A549 (cell line): Measurements from ENCODE around the gene ENO3. TPM values are rescaled to one million over a fixed set of nuclear protein-coding genes. Genes with fewer than 3 reads are reported as not detected.

ENCODE experiments used
- ATAC-seq, 2 experiments: fragments of 200-7000 bp in 1 of 2; fragments of >200 bp in 1 of 2; cut with Nextera tagmentation in 1 of 2; cut with Tn5 transposase in 1 of 2; 3 replicates each; pipeline versions ENCODE4 v1.8.0 to v1.9.1; 2018 to 2020; ENCODE audit warnings: mild to moderate bottlenecking in 1 of 2, moderate library complexity in 1 of 2
- CTCF ChIA-PET: fragments of 300-600 bp; sonication (Branson Sonifier 250); formaldehyde crosslinking; extraction: SDS; loops from one replicate; lab custom pipeline; 2021; ENCODE audit warnings: antibody characterized with exemption, inconsistent platforms; lab: Yijun Ruan, JAX
- POLR2A ChIA-PET: fragments of 350-600 bp; formaldehyde crosslinking; extraction: SDS; loops from one replicate; lab custom pipeline; 2021; ENCODE audit warnings: antibody characterized with exemption, inconsistent platforms; lab: Yijun Ruan, JAX
- DNase-seq, 2 experiments: peaks; one replicate each; pipeline versions ENCODE4 v3.0.0 to v3.0.0-alpha.2; 2011 to 2016; ENCODE audit warnings: low read depth in 1 of 2, low spot score in 1 of 2
- FAIRE-seq: peaks from 2 replicates; lab custom pipeline; 2011; peaks lifted over from hg19 to GRCh38; lab: Jason Lieb, UNC
- H3K27ac ChIP-seq, 2 experiments: fragments of >200 bp; sonication (Bioruptor Twin); formaldehyde crosslinking; 3 replicates each; pipeline ENCODE4 v1.5.1; 2016 to 2017
- H3K4me1 ChIP-seq: fragments of >200 bp; sonication (Bioruptor Twin); formaldehyde crosslinking; 3 replicates; pipeline ENCODE4 v1.6.1; 2016
- H3K4me2 ChIP-seq: fragments of >200 bp; sonication (Bioruptor Twin); formaldehyde crosslinking; 3 replicates; pipeline ENCODE4 v1.6.1; 2016
- H3K4me3 ChIP-seq: fragments of >200 bp; sonication (Bioruptor Twin); formaldehyde crosslinking; 3 replicates; pipeline ENCODE4 v1.5.1; 2016
- H3K9me3 ChIP-seq: fragments of >200 bp; sonication (Bioruptor Twin); formaldehyde crosslinking; 3 replicates; pipeline ENCODE4 v1.6.1; 2016
- ATOH8 ChIP-seq: fragments of 250-450 bp; sonication (Bioruptor Pico); IDR thresholded peaks from 2 replicates; pipeline ENCODE4 v1.5.0; 2020; ENCODE audit warnings: low read depth, mild to moderate bottlenecking, moderate library complexity
- BCL3 ChIP-seq: fragments of >200 bp; sonication (Bioruptor Twin); formaldehyde crosslinking; IDR thresholded peaks from 3 replicates; pipeline ENCODE4 v1.6.1; 2016
- CEBPB ChIP-seq, 2 experiments: fragments of >200 bp in 1 of 2; sonication (Bioruptor Twin) in 1 of 2; formaldehyde crosslinking in 1 of 2; IDR thresholded peaks; 2 replicates each; pipeline ENCODE4 v1.6.1; 2012 to 2016
- E2F6 ChIP-seq: IDR thresholded peaks from 2 replicates; pipeline ENCODE4 v1.6.1; 2012; ENCODE audit warnings: low read depth, borderline replicate concordance
- HES2 ChIP-seq: fragments of >200 bp; sonication (Bioruptor Twin); formaldehyde crosslinking; IDR thresholded peaks from 2 replicates; pipeline ENCODE4 v1.6.1; 2016
- JUN ChIP-seq, 2 experiments: fragments of >200 bp; sonication (Bioruptor Twin); formaldehyde crosslinking; IDR thresholded peaks; 2 replicates in 1 of 2; 3 replicates in 1 of 2; pipeline ENCODE4 v1.6.1; 2016 to 2017
- MAX ChIP-seq: IDR thresholded peaks from 2 replicates; pipeline ENCODE4 v1.6.1; 2012
- PBX3 ChIP-seq: IDR thresholded peaks from 2 replicates; pipeline ENCODE4 v1.6.1; 2012
- PHF8 ChIP-seq: fragments of 200-600 bp; sonication (generic); IDR thresholded peaks from 2 replicates; pipeline ENCODE4 v1.6.1; 2016; ENCODE audit warnings: low read depth, mild to moderate bottlenecking, antibody characterized with exemption, moderate library complexity, borderline replicate concordance
- POLR2A ChIP-seq: IDR thresholded peaks from 2 replicates; pipeline ENCODE4 v1.6.1; 2012; ENCODE audit warnings: mild to moderate bottlenecking, low read length
- RARB ChIP-seq: fragments of 250-450 bp; sonication (Bioruptor Pico); IDR thresholded peaks from 2 replicates; pipeline ENCODE4 v1.8.0; 2021; ENCODE audit warnings: mild to moderate bottlenecking, moderate library complexity
- RNF2 ChIP-seq: fragments of 200-600 bp; sonication (generic); IDR thresholded peaks from 2 replicates; pipeline ENCODE4 v1.6.1; 2016; ENCODE audit warnings: low read depth, mild to moderate bottlenecking, antibody characterized with exemption, moderate library complexity, borderline replicate concordance
- SREBF2 ChIP-seq: fragments of 450-650 bp; IDR thresholded peaks from 2 replicates; pipeline ENCODE4 v1.6.1; 2014; ENCODE audit warnings: mild to moderate bottlenecking, moderate library complexity
- TFCP2L1 ChIP-seq: fragments of 250-450 bp; sonication (Bioruptor Pico); IDR thresholded peaks from 2 replicates; pipeline ENCODE4 v1.5.0; 2021; ENCODE audit warnings: mild to moderate bottlenecking
- ZC3H11A ChIP-seq: fragments of 450-650 bp; IDR thresholded peaks from 2 replicates; pipeline ENCODE4 v1.6.1; 2014; ENCODE audit warnings: antibody characterized with exemption, mild to moderate bottlenecking
- ZNF302 ChIP-seq: fragments of 250-450 bp; sonication (Bioruptor Pico); IDR thresholded peaks from 2 replicates; pipeline ENCODE4 v1.9.0; 2021; ENCODE audit warnings: inconsistent platforms, mild to moderate bottlenecking, moderate library complexity
- WGBS: methylation state at CpG from one replicate; pipeline ENCODE4 v1.1.6; 2017; ENCODE audit errors: missing lambda C conversion rate; 5-methylcytosine and 5-hydroxymethylcytosine counted together
- polyA plus RNA-seq, 4 experiments: library from polyadenylated mRNA; depleted of rRNA in 3 of 4; stranded (reverse); fragments of >200 nt; fragmentation: RNase III in 1 of 4; extraction: RNeasy Plus Mini Kit Qiagen cat#74134 plus additional on column Dnase treatment in 1 of 4; gene quantifications; 2 replicates in 3 of 4; 3 replicates in 1 of 4; pipeline ENCODE4 v1.2.3, GENCODE V29; 2011 to 2017

ENO3 gene
- polyA plus RNA-seq, 2 of the 4 experiments (the other 2 are of a cell fraction) = 52.5 to 109 TPM

GRCh38 chr17:4997302-4998026 lies 46.5 kb downstream of the ENO3 start, which contains the start of the genes INCA1 and KIF1C:
Gene INCA1 (minus strand): TSS chr17:4997522. CDS start chr17:4994437, 3,085 bp downstream.
Gene KIF1C (plus strand): TSS chr17:4997950. CDS start chr17:5000247, 2,297 bp downstream.
- Histone ChIP-seq H3K4me3 (peak within 1 kb of the TSS; percentile 95), H3K4me2 (peak within 1 kb of the TSS; percentile 89), H3K4me1 (peaks cover 26% of the 10 kb centered on the region), H3K9me3 (no peaks in the 10 kb centered on the region), H3K27ac (peak within 1 kb of the TSS; percentile 87 to 91)
- CTCF ChIA-PET = interaction anchor here (0.7 to 3.2 kb wide), 10 partner anchors 8 to 1430 kb away, joined by 3 to 23 read pairs (median 5); partner anchors contain the start of gene CAMTA2
- TF ChIP-seq PHF8 (peak; percentile 67; the same call in 1 of the 2 replicates), E2F6 (no peak; the same call in 1 of the 2 replicates), ZNF302 (CRISPR knock-in tag) (no peak), POLR2A (peak; percentile 82), BCL3 (peak; percentile 79; the same call in 1 of the 3 replicates), MAX (peak; percentile 62), RNF2 (0 out of 2 replicates have a peak, but pooled peaks have one; percentile 43), RARB (CRISPR knock-in tag) (no peak), HES2 (no peak), PBX3 (no peak), SREBF2 (no peak), TFCP2L1 (CRISPR knock-in tag) (0 out of 2 replicates have a peak, but pooled peaks have one; percentile 31), ZC3H11A (no peak), JUN (IDR thresholded peaks at IDR 0.05) (peak; percentile 91 to 98)
- POLR2A ChIA-PET = interaction anchor here (0.6 to 2.3 kb wide), 8 partner anchors 9 to 66 kb away, joined by 3 to 15 read pairs (median 5); partner anchors contain the start of genes CAMTA2, PFN1, RNF167 and SLC25A11
- DNase-seq (peak; percentile 91 to 98), FAIRE-seq (no peak), ATAC-seq (peak; percentile 86 to 93)
- 4% methylated on average over 21 of the region's 93 CpGs for WGBS

GRCh38 chr17:4998027-4998731 lies 47.3 kb downstream of the ENO3 start:
- H3K27ac ChIP-seq = peak overlapping the region; percentile 87 to 91
- POLR2A ChIA-PET = interaction anchor here (0.6 to 2.3 kb wide), 8 partner anchors 9 to 238 kb away, joined by 3 to 15 read pairs (median 4); partner anchors contain the start of genes CAMTA2, PFN1, RNF167 and SLC25A11
- DNase-seq (peak; percentile 33 to 36), ATAC-seq (peak; percentile 40 to 62), FAIRE-seq (no peak)
- peak overlapping the region; percentile 89 for H3K4me2 ChIP-seq
- peak overlapping the region; percentile 95 for H3K4me3 ChIP-seq
- H3K4me1 ChIP-seq = peaks cover 26% of the 10 kb centered on the region
- CTCF ChIA-PET = interaction anchor here (0.8 to 3.2 kb wide), 9 partner anchors 8 to 1430 kb away, joined by 3 to 23 read pairs (median 5); partner anchors contain the start of gene CAMTA2
- TF ChIP-seq BCL3 (peak; percentile 9; the same call in 2 of the 3 replicates), ATOH8 (no peak), CEBPB (IDR thresholded peaks at IDR 0.05) (no peak), POLR2A (peak; percentile 18; the same call in 1 of the 2 replicates), PHF8 (peak; percentile 79)
- 4% methylated on average over 12 of the region's 55 CpGs for WGBS
- H3K9me3 ChIP-seq = no peaks in the 10 kb centered on the region
